IMR-90 (cell line): Measurements from ENCODE around the gene PLA2G4D. TPM values are rescaled to one million over a fixed set of nuclear protein-coding genes. Genes with fewer than 3 reads are reported as not detected.

Source experiments
- ATAC-seq: fragments of 200-7000 bp; cut with Tn5 transposase; 2 replicates; pipeline ENCODE4 v1.9.1; 2020; ENCODE audit warnings: low read depth, mild to moderate bottlenecking, moderate library complexity
- BruUV-seq: library from RNA; stranded (reverse); fragments of 400-500 nt; replicated peaks from 2 replicates; lab custom pipeline; 2021; lab: Mats Ljungman, UMichigan
- CTCF ChIA-PET: fragments of 300-600 bp; formaldehyde crosslinking; extraction: SDS; loops from one replicate; lab custom pipeline; 2021; ENCODE audit warnings: antibody characterized with exemption; lab: Yijun Ruan, JAX
- POLR2A ChIA-PET: fragments of 300-600 bp; sonication (Branson Sonifier 250); formaldehyde crosslinking; loops from one replicate; lab custom pipeline; 2022; ENCODE audit warnings: antibody characterized with exemption; ENCODE audit not compliant: unreplicated experiment; lab: Charles Lee
- DNase-seq: peaks from one replicate; pipeline ENCODE4 v3.0.0; 2013
- H2AFZ ChIP-seq: replicated peaks from 2 replicates; pipeline ENCODE3; 2013; ENCODE audit warnings: low read length, mild to moderate bottlenecking; ENCODE audit not compliant: poor library complexity
- H2AK5ac ChIP-seq: 2 replicates; pipeline ENCODE4 v1.6.1; 2013; ENCODE audit warnings: low read depth, low read length, inconsistent platforms
- H2AK9ac ChIP-seq: replicated peaks from 2 replicates; pipeline ENCODE3; 2013; ENCODE audit warnings: mild to moderate bottlenecking, low read depth, low read length, moderate library complexity; ENCODE audit not compliant: poor library complexity
- H2BK120ac ChIP-seq: 2 replicates; pipeline ENCODE4 v1.6.1; 2013; ENCODE audit warnings: low read depth, low read length, inconsistent platforms
- H2BK15ac ChIP-seq: 3 replicates; pipeline ENCODE4 v1.6.1; 2013; ENCODE audit warnings: low read depth, low read length, inconsistent platforms
- H2BK20ac ChIP-seq: 2 replicates; pipeline ENCODE4 v1.6.1; 2013; ENCODE audit warnings: low read depth, mild to moderate bottlenecking, inconsistent platforms, low read length, moderate library complexity
- H2BK5ac ChIP-seq: 2 replicates; pipeline ENCODE4 v1.6.1; 2013; ENCODE audit warnings: mild to moderate bottlenecking, low read depth, low read length, inconsistent platforms; ENCODE audit not compliant: poor library complexity, severe bottlenecking
- H3K14ac ChIP-seq: replicated peaks from 2 replicates; pipeline ENCODE4 v1.6.1; 2013; ENCODE audit warnings: low read depth, low read length, inconsistent platforms
- H3K18ac ChIP-seq: 2 replicates; pipeline ENCODE4 v1.6.1; 2013; ENCODE audit warnings: low read depth, low read length, control low read depth
- H3K23ac ChIP-seq: 2 replicates; pipeline ENCODE4 v1.6.1; 2013; ENCODE audit warnings: low read depth, low read length, inconsistent platforms
- H3K27ac ChIP-seq: 2 replicates; pipeline ENCODE4 v1.5.1; 2013; ENCODE audit warnings: mild to moderate bottlenecking, control low read depth, low read length; ENCODE audit not compliant: insufficient read depth
- H3K27me3 ChIP-seq: 2 replicates; pipeline ENCODE4 v1.6.1; 2013; ENCODE audit warnings: low read length; ENCODE audit not compliant: control insufficient read depth, insufficient read depth
- H3K36me3 ChIP-seq: 2 replicates; pipeline ENCODE4 v1.6.1; 2013; ENCODE audit warnings: low read length, mixed read lengths; ENCODE audit not compliant: control insufficient read depth, insufficient read depth
- H3K4ac ChIP-seq: 2 replicates; pipeline ENCODE4 v1.6.1; 2013; ENCODE audit warnings: low read depth, low read length, inconsistent platforms
- H3K4me1 ChIP-seq: 2 replicates; pipeline ENCODE4 v1.6.1; 2013; ENCODE audit warnings: low read length, mixed read lengths; ENCODE audit not compliant: control insufficient read depth, insufficient read depth
- H3K4me2 ChIP-seq: 2 replicates; pipeline ENCODE4 v1.6.1; 2013; ENCODE audit warnings: low read depth, mild to moderate bottlenecking, control low read depth, low read length, moderate library complexity
- H3K4me3 ChIP-seq: 2 replicates; pipeline ENCODE4 v1.5.1; 2013; ENCODE audit warnings: low read depth, mild to moderate bottlenecking, control low read depth, low read length, moderate library complexity; ENCODE audit not compliant: insufficient read depth
- H3K56ac ChIP-seq: 2 replicates; pipeline ENCODE4 v1.6.1; 2013; ENCODE audit warnings: low read length, inconsistent platforms; ENCODE audit not compliant: insufficient read depth; ENCODE audit errors: extremely low read depth
- H3K79me1 ChIP-seq, 2 experiments: 2 replicates each; pipeline ENCODE4 v1.6.1; 2013; ENCODE audit warnings: low read length in 2 of 2, inconsistent platforms in 1 of 2, low read depth in 1 of 2
- H3K9ac ChIP-seq: 2 replicates; pipeline ENCODE4 v1.6.1; 2013; ENCODE audit warnings: low read depth, low read length, control low read depth
- H3K9me1 ChIP-seq: 2 replicates; pipeline ENCODE4 v1.6.1; 2013; ENCODE audit warnings: low read length, inconsistent platforms; ENCODE audit not compliant: insufficient read depth
- H3K9me3 ChIP-seq: 2 replicates; pipeline ENCODE4 v1.6.1; 2013; ENCODE audit warnings: low read length; ENCODE audit not compliant: control insufficient read depth, insufficient read depth
- H4K20me1 ChIP-seq: 2 replicates; pipeline ENCODE4 v1.6.1; 2013; ENCODE audit warnings: low read length, inconsistent platforms; ENCODE audit not compliant: insufficient read depth
- H4K5ac ChIP-seq: 2 replicates; pipeline ENCODE4 v1.6.1; 2013; ENCODE audit warnings: mild to moderate bottlenecking, low read depth, low read length, control low read depth
- H4K8ac ChIP-seq, 2 experiments: 2 replicates each; pipeline ENCODE4 v1.6.1; 2013; ENCODE audit warnings: low read depth in 2 of 2, low read length in 2 of 2, control low read depth in 1 of 2, inconsistent platforms in 1 of 2
- H4K91ac ChIP-seq: 2 replicates; pipeline ENCODE4 v1.6.1; 2013; ENCODE audit warnings: low read depth, low read length, inconsistent platforms; ENCODE audit not compliant: insufficient read depth
- CTCF ChIP-seq: conservative IDR thresholded peaks from 2 replicates; pipeline ENCODE4 v1.5.1; 2012; ENCODE audit warnings: mild to moderate bottlenecking, low read depth, low read length, improper control_type of control experiment
- ELK1 ChIP-seq: fragments of 150-350 bp; IDR thresholded peaks from 2 replicates; pipeline ENCODE4 v1.6.1; 2016; ENCODE audit warnings: low read depth, mild to moderate bottlenecking, low read length, moderate library complexity, borderline replicate concordance
- MAFK ChIP-seq: IDR thresholded peaks from 2 replicates; pipeline ENCODE4 v1.6.1; 2012; ENCODE audit warnings: low read depth, low read length, improper control_type of control experiment
- POLR2A ChIP-seq: IDR thresholded peaks from 2 replicates; pipeline ENCODE4 v1.6.1; 2012; ENCODE audit warnings: mild to moderate bottlenecking, low read depth, low read length
- RAD21 ChIP-seq: IDR thresholded peaks from 2 replicates; pipeline ENCODE4 v1.6.1; 2012; ENCODE audit warnings: low read length, improper control_type of control experiment
- SMC3 ChIP-seq: fragments of 150-350 bp; IDR thresholded peaks from 2 replicates; pipeline ENCODE4 v1.6.1; 2016; ENCODE audit warnings: low read depth, mild to moderate bottlenecking, antibody characterized with exemption, low read length, moderate library complexity
- WGBS, 2 experiments: methylation state at CpG; one replicate each; pipeline versions ENCODE4 v1.1.5 to v1.1.7; 2013; ENCODE audit warnings: missing lambda C conversion rate in 2 of 2; ENCODE audit not compliant: insufficient read length in 1 of 2; ENCODE audit errors: extremely low coverage in 2 of 2; 5-methylcytosine and 5-hydroxymethylcytosine counted together
- dilution Hi-C: fragments of 300-500 bp; cut with HindIII; formaldehyde crosslinking; loops from one replicate; pipeline ENCODE4 v1.14.3; 2018; ENCODE audit warnings: low sequenced_read_pairs; ENCODE audit not compliant: unreplicated experiment
- in situ Hi-C: fragments of 300-500 bp; cut with MboI; formaldehyde crosslinking; loops from 3 replicates; pipeline ENCODE4 v1.14.3; 2019; ENCODE audit warnings: low sequenced_read_pairs, inconsistent platforms, mixed read lengths
- intact Hi-C: fragments of 100-400 bp; cut with micrococcal nuclease; formaldehyde crosslinking; loops from 2 replicates; pipeline ENCODE4 v1.10.0; 2022
- polyA plus RNA-seq, 3 experiments: library from polyadenylated mRNA; depleted of rRNA; stranded (reverse); fragments of >200 nt; gene quantifications; 2 replicates each; pipeline ENCODE4 v1.2.3, GENCODE V29; 2012; ENCODE audit warnings: low replicate concordance in 1 of 3
- total RNA-seq: library from RNA; depleted of rRNA; stranded (reverse); fragments of >200 nt; gene quantifications from 2 replicates; pipeline ENCODE4 v1.2.3, GENCODE V29; 2012

Gene PLA2G4D
- total and polyA plus RNA-seq, 2 of the 4 experiments (the other 2 are of a cell fraction), result not detected

- ATAC-seq (peak; percentile 99), DNase-seq (peak; percentile 37)
- Histone ChIP-seq H3K23ac (no peak overlapping the region), H3K79me1 (no peaks in the 10 kb centered on the region), H4K5ac (no peak overlapping the region), H2BK20ac (no peak overlapping the region), H3K27ac (no peak overlapping the region), H2AK5ac (no peak overlapping the region), H3K9ac (no peak overlapping the region), H2BK120ac (no peak overlapping the region), H3K4me3 (no peak overlapping the region), H4K91ac (no peak overlapping the region), H2BK15ac (no peak overlapping the region), H3K56ac (no peak overlapping the region), H2AFZ (peak overlapping the region; percentile 73), H3K4ac (no peak overlapping the region), H3K36me3 (no peaks in the 10 kb centered on the region), H3K14ac (no peak overlapping the region), H3K27me3 (peaks cover 81% of the 10 kb centered on the region), H3K9me3 (no peaks in the 10 kb centered on the region), H2AK9ac (peak overlapping the region; percentile 68), H3K18ac (no peak overlapping the region), H4K8ac (no peak overlapping the region), H3K4me2 (no peak overlapping the region), H2BK5ac (no peak overlapping the region), H4K20me1 (no peaks in the 10 kb centered on the region), H3K4me1 (no peaks in the 10 kb centered on the region), H3K9me1 (no peaks in the 10 kb centered on the region)
- intact Hi-C loops (loop anchor here (1.0 to 5.0 kb wide), 3 partner anchors 53 to 388 kb away; no protein-coding TSS in a partner anchor), dilution Hi-C loops (no loop called here), in situ Hi-C loops (no loop called here)
- ChIA-PET CTCF (interaction anchor here (1.1 to 1.9 kb wide), 8 partner anchors 9 to 91 kb away, joined by 3 to 7 read pairs (median 5); no protein-coding TSS in a partner anchor), POLR2A (interaction anchor here (0.5 to 0.6 kb wide), 2 partner anchors 619 to 1335 kb away, joined by 4 read pairs; no protein-coding TSS in a partner anchor)
- WGBS, 2 experiments, result 40% methylated on average over 10 of the region's 29 CpGs; no CpG with 5 or more reads in 1 of the 2 experiments
- no TSS peak for BruUV-seq
- TF ChIP-seq CTCF, result peak; percentile 89
- no peak for TF ChIP-seq ELK1
- TF ChIP-seq POLR2A, result no peak
- TF ChIP-seq SMC3, result peak; percentile 82
- no peak for TF ChIP-seq MAFK
- TF ChIP-seq RAD21, result peak; percentile 73
Measured at GRCh38 chr15:42084465-42085235, 9.7 kb downstream of the PLA2G4D start.
